Endothelial cell of umbilical vein (primary cell): ENCODE data around the gene RAI1.

Source experiments
- CTCF ChIP-seq, 2 donors: IDR thresholded peaks; 1 replicate in 1 of 2; 2 replicates in 1 of 2; pipeline ENCODE4 v1.5.1; 2011; ENCODE audit warnings: low read length in 2 of 2, mild to moderate bottlenecking in 2 of 2, moderate library complexity in 2 of 2, control low read depth in 1 of 2, inconsistent platforms in 1 of 2, low read depth in 1 of 2; ENCODE audit not compliant: insufficient read depth in 1 of 2; ENCODE audit errors: extremely low read depth in 1 of 2
- MAX ChIP-seq: IDR thresholded peaks from 2 replicates; pipeline ENCODE4 v1.6.1; 2011; ENCODE audit not compliant: insufficient read depth, insufficient read length
- MYC ChIP-seq: IDR thresholded peaks from one replicate; pipeline ENCODE4 v1.6.1; 2011; ENCODE audit warnings: mild to moderate bottlenecking, low read depth, low read length

GRCh38 chr17:17830269-17830567 lies 149.0 kb downstream of the RAI1 start:
- TF ChIP-seq MAX (no peak), CTCF (IDR thresholded peaks at IDR 0.05; ENCODE audit: extremely low read depth in 1 of 2, insufficient read depth in 1 of 2, low read depth in 1 of 2, low read length in 2 of 2) (no peak), MYC (no peak)
